Cerebellar nuclear complex (tissue), 1 donor: ENCODE measurements around the gene TMEM45A.
"Not testable (repeated sequence)": the region's sequence is repeated elsewhere in the genome, so short reads cannot be mapped to it uniquely, and the experiment has no call there.

Source experiments
- DNase-seq, 2 experiments: peaks; one replicate each; lab custom pipeline; 2025; lab: John Stamatoyannopoulos, UW

Gene TMEM45A

GRCh38 chr3:100533176-100533575 is 40.8 kb downstream of the TMEM45A start:
- no peak for DNase-seq

GRCh38 chr3:100535610-100535943 is 43.2 kb downstream of the TMEM45A start:
- no peak for DNase-seq

GRCh38 chr3:100536093-100536492 is 43.7 kb downstream of the TMEM45A start:
- DNase-seq = no peak

- no peak for DNase-seq
Observed at GRCh38 chr3:100537646-100538338, 45.4 kb downstream of the TMEM45A start.

GRCh38 chr3:100538339-100538706 is 45.9 kb downstream of the TMEM45A start:
- no peak for DNase-seq

- DNase-seq = no peak
Observed at GRCh38 chr3:100540791-100541334, 48.4 kb downstream of the TMEM45A start.

GRCh38 chr3:100541428-100541827 is 49.0 kb downstream of the TMEM45A start:
- DNase-seq = not testable (repeated sequence)

- DNase-seq = no peak
Observed at GRCh38 chr3:100545371-100545770, 53.0 kb downstream of the TMEM45A start.

GRCh38 chr3:100546020-100546744 is 53.8 kb downstream of the TMEM45A start:
- DNase-seq = no peak

- DNase-seq = no peak
Observed at GRCh38 chr3:100548053-100548452, 55.6 kb downstream of the TMEM45A start.

GRCh38 chr3:100553618-100554372 is 61.4 kb downstream of the TMEM45A start:
- DNase-seq = no peak

- DNase-seq = no peak
Observed at GRCh38 chr3:100554373-100554676, 61.9 kb downstream of the TMEM45A start.

- DNase-seq = no peak
Observed at GRCh38 chr3:100556673-100557310, 64.4 kb downstream of the TMEM45A start.

- no peak for DNase-seq
Observed at GRCh38 chr3:100558233-100558632, 65.8 kb downstream of the TMEM45A start.

GRCh38 chr3:100560426-100560825 is 68.0 kb downstream of the TMEM45A start:
- no peak for DNase-seq

- no peak for DNase-seq
Observed at GRCh38 chr3:100561459-100562158, 69.2 kb downstream of the TMEM45A start.

GRCh38 chr3:100562224-100562857 is 69.9 kb downstream of the TMEM45A start:
- no peak for DNase-seq

GRCh38 chr3:100563228-100563627 is 70.8 kb downstream of the TMEM45A start:
- DNase-seq = no peak

- no peak for DNase-seq
Observed at GRCh38 chr3:100563652-100564211, 71.3 kb downstream of the TMEM45A start.

- DNase-seq = no peak
Observed at GRCh38 chr3:100570811-100571210, 78.4 kb downstream of the TMEM45A start.

GRCh38 chr3:100574536-100574935 is 82.1 kb downstream of the TMEM45A start:
- no peak for DNase-seq
